8988T (cell line): ENCODE results near the gene ERC2.
A peak's percentile ranks its signal among the peaks of the same experiment; 100 is the strongest.
"Not testable (repeated sequence)": the region's sequence is repeated elsewhere in the genome, so short reads cannot be mapped to it uniquely, and the experiment has no call there.

Experiments used
- DNase-seq: peaks from one replicate; pipeline ENCODE4 v3.0.0; 2011

ERC2 gene

GRCh38 chr3:56304069-56304468, 164.2 kb downstream of the ERC2 start:
- DNase-seq, result no peak

GRCh38 chr3:56303487-56303886, 164.8 kb downstream of the ERC2 start:
- no peak for DNase-seq

GRCh38 chr3:56302417-56302816, 165.8 kb downstream of the ERC2 start:
- DNase-seq, result no peak

GRCh38 chr3:56297281-56297840, 170.9 kb downstream of the ERC2 start:
- no peak for DNase-seq

GRCh38 chr3:56296361-56296760, 171.9 kb downstream of the ERC2 start:
- no peak for DNase-seq

GRCh38 chr3:56295161-56295560, 173.1 kb downstream of the ERC2 start:
- DNase-seq, result no peak

GRCh38 chr3:56294286-56294685, 174.0 kb downstream of the ERC2 start:
- DNase-seq, result no peak

- DNase-seq, result no peak
Measured at GRCh38 chr3:56291953-56292352, 176.3 kb downstream of the ERC2 start.

- DNase-seq, result no peak
Measured at GRCh38 chr3:56291244-56291680, 177.0 kb downstream of the ERC2 start.

GRCh38 chr3:56290374-56290773, 177.9 kb downstream of the ERC2 start:
- no peak for DNase-seq

GRCh38 chr3:56288258-56288657, 180.0 kb downstream of the ERC2 start:
- DNase-seq, result no peak

GRCh38 chr3:56282341-56282740, 185.9 kb downstream of the ERC2 start:
- DNase-seq, result no peak

GRCh38 chr3:56277236-56277635, 191.0 kb downstream of the ERC2 start:
- DNase-seq, result no peak

GRCh38 chr3:56275120-56275519, 193.1 kb downstream of the ERC2 start:
- no peak for DNase-seq

- no peak for DNase-seq
Measured at GRCh38 chr3:56269755-56270535, 198.3 kb downstream of the ERC2 start.

GRCh38 chr3:56268616-56269383, 199.5 kb downstream of the ERC2 start:
- DNase-seq, result no peak

- DNase-seq, result not testable (repeated sequence)
Measured at GRCh38 chr3:56261852-56262251, 206.4 kb downstream of the ERC2 start.

- no peak for DNase-seq
Measured at GRCh38 chr3:56260262-56260661, 208.0 kb downstream of the ERC2 start.

GRCh38 chr3:56257826-56258225, 210.4 kb downstream of the ERC2 start:
- DNase-seq, result no peak

GRCh38 chr3:56254835-56255234, 213.4 kb downstream of the ERC2 start:
- DNase-seq, result no peak

- DNase-seq, result no peak
Measured at GRCh38 chr3:56253941-56254665, 214.2 kb downstream of the ERC2 start.

- peak; percentile 15 for DNase-seq
Measured at GRCh38 chr3:56251343-56251945, 216.8 kb downstream of the ERC2 start.

GRCh38 chr3:56248021-56248420, 220.2 kb downstream of the ERC2 start:
- DNase-seq, result no peak
